H1 (cell line): ENCODE measurements around the gene ATP5F1C. TPM values are rescaled to one million over a fixed set of nuclear protein-coding genes. Genes with fewer than 3 reads are reported as not detected.

Source experiments
- CTCF ChIA-PET: fragments of 300-600 bp; sonication (Branson Sonifier 250); formaldehyde crosslinking; loops from one replicate; lab custom pipeline; 2021; ENCODE audit not compliant: partially characterized antibody; lab: Charles Lee
- POLR2A ChIA-PET: fragments of 300-600 bp; sonication (Branson Sonifier 250); formaldehyde crosslinking; loops from one replicate; lab custom pipeline; 2021; ENCODE audit warnings: inconsistent platforms; ENCODE audit not compliant: partially characterized antibody; lab: Charles Lee
- DNase-seq, 2 experiments: peaks; one replicate each; pipeline versions ENCODE4 v3.0.0 to v3.0.0-alpha.2; 2010 to 2022; ENCODE audit warnings: low spot score in 2 of 2, low read depth in 1 of 2, mixed read lengths in 1 of 2
- FAIRE-seq: peaks from 2 replicates; lab custom pipeline; 2011; peaks lifted over from hg19 to GRCh38; lab: Jason Lieb, UNC
- H2AFZ ChIP-seq: 2 replicates; pipeline ENCODE4 v1.8.1; 2012; ENCODE audit warnings: low read length, inconsistent platforms
- H2AK5ac ChIP-seq: 2 replicates; pipeline ENCODE4 v1.6.1; 2013; ENCODE audit warnings: low read depth, low read length
- H2BK120ac ChIP-seq: replicated peaks from 2 replicates; pipeline ENCODE3; 2013; ENCODE audit warnings: low read depth, low read length, inconsistent platforms
- H2BK12ac ChIP-seq: 2 replicates; pipeline ENCODE4 v1.6.1; 2013; ENCODE audit warnings: low read depth, low read length
- H2BK15ac ChIP-seq: 2 replicates; pipeline ENCODE4 v1.6.1; 2013; ENCODE audit warnings: low read length
- H2BK20ac ChIP-seq: 2 replicates; pipeline ENCODE4 v1.6.1; 2013; ENCODE audit warnings: low read length
- H2BK5ac ChIP-seq: 2 replicates; pipeline ENCODE4 v1.6.1; 2013; ENCODE audit warnings: low read depth, low read length
- H3K14ac ChIP-seq: 2 replicates; pipeline ENCODE4 v1.6.1; 2013; ENCODE audit warnings: inconsistent platforms; ENCODE audit not compliant: insufficient read length
- H3K18ac ChIP-seq: 2 replicates; pipeline ENCODE4 v1.6.1; 2013; ENCODE audit warnings: low read length; ENCODE audit errors: extremely low read depth
- H3K23ac ChIP-seq: 2 replicates; pipeline ENCODE4 v1.6.1; 2013; ENCODE audit warnings: inconsistent platforms; ENCODE audit not compliant: insufficient read length
- H3K23me2 ChIP-seq: 2 replicates; pipeline ENCODE4 v1.6.1; 2013; ENCODE audit warnings: low read depth, low read length
- H3K27ac ChIP-seq: 2 replicates; pipeline ENCODE4 v1.6.1; 2011; ENCODE audit warnings: low read depth, low read length, inconsistent platforms
- H3K27me3 ChIP-seq, 4 experiments: replicated peaks in 1 of 4; 1 replicate in 1 of 4; 2 replicates in 3 of 4; pipeline versions ENCODE4 v1.6.1 to v1.8.1; 2011 to 2013; ENCODE audit warnings: low read length in 3 of 4, mild to moderate bottlenecking in 3 of 4, inconsistent platforms in 2 of 4, mixed read lengths in 2 of 4, moderate library complexity in 1 of 4; ENCODE audit not compliant: control insufficient read depth in 3 of 4, insufficient read depth in 3 of 4; ENCODE audit errors: extremely low read depth in 1 of 4
- H3K36me3 ChIP-seq, 4 experiments: 2 replicates each; pipeline versions ENCODE4 v1.6.1 to v1.8.1; 2011 to 2013; ENCODE audit warnings: mild to moderate bottlenecking in 4 of 4, low read length in 3 of 4, moderate library complexity in 2 of 4, control low read depth in 1 of 4, inconsistent platforms in 1 of 4; ENCODE audit not compliant: insufficient read depth in 4 of 4, control insufficient read depth in 2 of 4
- H3K4ac ChIP-seq: replicated peaks from 2 replicates; pipeline ENCODE3; 2013; ENCODE audit warnings: low read length, low read depth, mixed read lengths, inconsistent platforms; ENCODE audit not compliant: insufficient read length
- H3K4me1 ChIP-seq, 4 experiments: replicated peaks in 1 of 4; 1 replicate in 1 of 4; 2 replicates in 3 of 4; pipeline versions ENCODE4 v1.6.1 to v1.8.1; 2011 to 2013; ENCODE audit warnings: low read length in 3 of 4, inconsistent platforms in 2 of 4, mixed read lengths in 1 of 4; ENCODE audit not compliant: insufficient read depth in 4 of 4, control insufficient read depth in 3 of 4
- H3K4me2 ChIP-seq, 2 experiments: 2 replicates each; pipeline versions ENCODE4 v1.6.1 to v1.8.1; 2011 to 2013; ENCODE audit warnings: low read depth in 2 of 2, low read length in 2 of 2, control low read depth in 1 of 2, inconsistent platforms in 1 of 2, mild to moderate bottlenecking in 1 of 2; ENCODE audit not compliant: insufficient read depth in 1 of 2
- H3K4me3 ChIP-seq, 4 experiments: fragments of 200-600, 300-600 bp in 1 of 4; sonication (generic), shearing (Covaris generic), sonication (Bioruptor Twin) in 1 of 4; 2 replicates each; pipeline versions ENCODE4 v1.5.1 to v1.8.1; 2011 to 2016; ENCODE audit warnings: low read length in 4 of 4, low read depth in 3 of 4, control low read depth in 2 of 4, inconsistent platforms in 2 of 4, mild to moderate bottlenecking in 2 of 4, mixed read lengths in 1 of 4, moderate library complexity in 1 of 4; ENCODE audit not compliant: insufficient read depth in 2 of 4; ENCODE audit errors: extremely low read depth in 1 of 4
- H3K56ac ChIP-seq: replicated peaks from 2 replicates; pipeline ENCODE3; 2013; ENCODE audit warnings: low read depth, mild to moderate bottlenecking, mixed read lengths, low read length, inconsistent platforms; ENCODE audit not compliant: insufficient read length
- H3K79me1 ChIP-seq: 2 replicates; pipeline ENCODE4 v1.6.1; 2013; ENCODE audit warnings: low read depth, low read length, control low read depth
- H3K79me2 ChIP-seq, 2 experiments: 2 replicates each; pipeline versions ENCODE4 v1.6.1 to v1.8.1; 2012 to 2013; ENCODE audit warnings: low read length in 2 of 2, mild to moderate bottlenecking in 2 of 2, inconsistent platforms in 1 of 2; ENCODE audit not compliant: insufficient read depth in 2 of 2, control insufficient read depth in 1 of 2
- H3K9ac ChIP-seq, 4 experiments: replicated peaks in 1 of 4; 1 replicate in 1 of 4; 2 replicates in 3 of 4; pipeline versions ENCODE4 v1.6.1 to v1.8.1; 2011 to 2013; ENCODE audit warnings: low read depth in 3 of 4, low read length in 3 of 4, control low read depth in 2 of 4, mild to moderate bottlenecking in 2 of 4, moderate library complexity in 2 of 4, inconsistent platforms in 1 of 4; ENCODE audit errors: extremely low read depth in 1 of 4
- H3K9me3 ChIP-seq, 2 experiments: 2 replicates each; pipeline versions ENCODE4 v1.6.1 to v1.8.1; 2012 to 2013; ENCODE audit warnings: mild to moderate bottlenecking in 2 of 2, moderate library complexity in 2 of 2, control low read depth in 1 of 2, inconsistent platforms in 1 of 2, low read depth in 1 of 2, low read length in 1 of 2, mixed read lengths in 1 of 2; ENCODE audit not compliant: insufficient read depth in 2 of 2
- H4K20me1 ChIP-seq, 2 experiments: replicated peaks in 1 of 2; 2 replicates each; pipeline versions ENCODE3 to v1.8.1; 2011 to 2013; ENCODE audit warnings: inconsistent platforms in 2 of 2, low read length in 2 of 2, mild to moderate bottlenecking in 1 of 2; ENCODE audit not compliant: insufficient read depth in 2 of 2, control insufficient read depth in 1 of 2
- H4K5ac ChIP-seq: 2 replicates; pipeline ENCODE4 v1.6.1; 2013; ENCODE audit warnings: low read length, low read depth, mixed read lengths, inconsistent platforms; ENCODE audit not compliant: insufficient read length
- H4K8ac ChIP-seq: 2 replicates; pipeline ENCODE4 v1.8.0; 2013; ENCODE audit warnings: mild to moderate bottlenecking, moderate library complexity, low read length, inconsistent platforms; ENCODE audit not compliant: insufficient read depth; ENCODE audit errors: extremely low read depth
- H4K91ac ChIP-seq: replicated peaks from 2 replicates; pipeline ENCODE3; 2013; ENCODE audit warnings: low read length, mixed read lengths, inconsistent platforms; ENCODE audit not compliant: insufficient read length
- EP300 ChIP-seq, 2 experiments: IDR thresholded peaks; 1 replicate in 1 of 2; 2 replicates in 1 of 2; pipeline ENCODE4 v1.6.1; 2011 to 2012; ENCODE audit warnings: low read depth in 2 of 2, low read length in 2 of 2, mild to moderate bottlenecking in 2 of 2, borderline replicate concordance in 1 of 2, inconsistent platforms in 1 of 2, moderate library complexity in 1 of 2
- FOSL1 ChIP-seq: IDR thresholded peaks from 2 replicates; pipeline ENCODE4 v1.6.1; 2011; ENCODE audit warnings: mild to moderate bottlenecking, low read depth, low read length, moderate library complexity; ENCODE audit not compliant: insufficient read depth
- KDM5A ChIP-seq: fragments of 200-600 bp; IDR thresholded peaks from 2 replicates; pipeline ENCODE4 v1.7.1; 2012; ENCODE audit warnings: mild to moderate bottlenecking, low read length, inconsistent platforms, mixed read lengths
- RXRA ChIP-seq: IDR thresholded peaks from 2 replicates; pipeline ENCODE4 v1.6.1; 2011; ENCODE audit warnings: low read depth, mild to moderate bottlenecking, low read length, moderate library complexity; ENCODE audit not compliant: insufficient read depth
- SIRT6 ChIP-seq: IDR thresholded peaks from one replicate; pipeline ENCODE4 v1.7.1; 2012; ENCODE audit warnings: low read length, inconsistent platforms
- TAF7 ChIP-seq: optimal IDR thresholded peaks from 2 replicates; pipeline ENCODE3; 2011; ENCODE audit warnings: low read depth, mild to moderate bottlenecking, inconsistent platforms, low read length, moderate library complexity, borderline replicate concordance
- WGBS, 2 experiments: shearing (Covaris generic) in 1 of 2; methylation state at CpG; one replicate each; pipeline versions ENCODE4 v1.1.6 to v1.1.7; 2013 to 2015; ENCODE audit warnings: low lambda C conversion rate in 2 of 2, mixed read lengths in 2 of 2, inconsistent platforms in 1 of 2, low coverage in 1 of 2, missing lambda C conversion rate in 1 of 2; ENCODE audit not compliant: insufficient replicate concordance in 2 of 2, insufficient coverage in 1 of 2, insufficient read length in 1 of 2; ENCODE audit errors: extremely low coverage in 1 of 2, missing lambda C conversion rate in 1 of 2; 5-methylcytosine and 5-hydroxymethylcytosine counted together
- polyA plus RNA-seq, 7 experiments: library from polyadenylated mRNA; depleted of rRNA in 3 of 7; stranded (reverse) in 5 of 7; unstranded in 2 of 7; fragments of >200 nt in 5 of 7; fragments of 200-250 nt in 2 of 7; gene quantifications; 1 replicate in 5 of 7; 2 replicates in 1 of 7; 4 replicates in 1 of 7; pipeline versions ENCODE4 v1.2.1 to v1.2.3, GENCODE V29; 2011 to 2013; ENCODE audit warnings: missing spikeins in 2 of 7, mixed read lengths in 2 of 7
- total RNA-seq: library from RNA; stranded (reverse); fragmentation: NEBNext Ultra II Directional; extraction: Animal tissue kit (Norgen Biotek cat#: 25700); gene quantifications from 2 replicates; pipeline ENCODE4 v1.2.1, GENCODE V29; 2021

The ATP5F1C gene
- total and polyA plus RNA-seq, 2 of the 8 experiments (the other 6 are each of a cell fraction or from before 2014, with no cell fraction given), result 221 to 265 TPM

GRCh38 chr10:7776777-7777176 lies 11.2 kb upstream of the ATP5F1C start:
- H2BK120ac ChIP-seq, result no peak overlapping the region
- H3K56ac ChIP-seq, result no peak overlapping the region
- H4K20me1 ChIP-seq, result peaks cover 0 to 4% of the 10 kb centered on the region in 2 experiments
- POLR2A ChIA-PET, result interaction anchor here (0.6 to 2.0 kb wide), 3 partner anchors 10 to 20 kb away, joined by 3 to 7 read pairs (median 7); partner anchors contain the start of genes ATP5F1C and KIN
- no peak overlapping the region for H4K91ac ChIP-seq
- no peak overlapping the region for H4K8ac ChIP-seq
- H3K79me1 ChIP-seq, result no peaks in the 10 kb centered on the region
- no peak for FAIRE-seq
- H4K5ac ChIP-seq, result no peak overlapping the region
- no peak overlapping the region for H2AK5ac ChIP-seq
- H3K23ac ChIP-seq, result no peak overlapping the region
- H2BK5ac ChIP-seq, result no peak overlapping the region
- no peak overlapping the region for H3K4me2 ChIP-seq
- H3K79me2 ChIP-seq, result peaks cover 0 to 6% of the 10 kb centered on the region in 2 experiments; a peak in 2 of 4 replicates
- no peak overlapping the region for H3K9ac ChIP-seq
- peaks cover 7 to 51% (median 24%) of the 10 kb centered on the region in 4 experiments for H3K36me3 ChIP-seq
- H3K4me1 ChIP-seq, result no peaks in the 10 kb centered on the region
- TF ChIP-seq EP300 (IDR thresholded peaks at IDR 0.05; ENCODE audit: borderline replicate concordance in 1 of 2, low read depth in 2 of 2, low read length in 2 of 2), result no peak
- no peak for TF ChIP-seq KDM5A
- no peak for TF ChIP-seq RXRA
- no peak for TF ChIP-seq TAF7
- no peak for TF ChIP-seq SIRT6
- no peak for TF ChIP-seq FOSL1
- no peak overlapping the region for H2BK12ac ChIP-seq
- no peak overlapping the region for H3K27ac ChIP-seq
- H3K18ac ChIP-seq, result no peak overlapping the region
- H2AFZ ChIP-seq, result no peak overlapping the region
- CTCF ChIA-PET, result interaction anchor here (0.5 to 2.0 kb wide), 3 partner anchors 19 to 251 kb away, joined by 3 to 7 read pairs (median 4); no protein-coding TSS in a partner anchor
- H3K4ac ChIP-seq, result no peak overlapping the region
- 100% methylated on average over 2 of the region's 2 CpGs; no CpG with 5 or more reads in 1 of the 2 experiments for WGBS, 2 experiments
- H3K23me2 ChIP-seq, result no peaks in the 10 kb centered on the region
- no peak for DNase-seq
- H3K9me3 ChIP-seq, result no peaks in the 10 kb centered on the region
- H3K14ac ChIP-seq, result no peak overlapping the region
- H2BK20ac ChIP-seq, result no peak overlapping the region
- no peak overlapping the region for H3K4me3 ChIP-seq
- H3K27me3 ChIP-seq, result no peaks in the 10 kb centered on the region
- no peak overlapping the region for H2BK15ac ChIP-seq
